DOHH2 (cell line): ENCODE data around the gene HEMGN.

Source experiments
- H3F3A ChIP-seq: fragments of 200-600 bp; sonication (generic), shearing (Covaris generic); 2 replicates; pipeline ENCODE4 v1.6.0; 2016; ENCODE audit warnings: antibody characterized with exemption, mild to moderate bottlenecking; ENCODE audit not compliant: control insufficient read depth, insufficient read depth
- H3K27ac ChIP-seq: fragments of 200-600 bp; sonication (generic); 2 replicates; pipeline ENCODE4 v1.5.1; 2014; ENCODE audit warnings: low read depth, mild to moderate bottlenecking, low read length, moderate library complexity
- H3K27me3 ChIP-seq: fragments of 200-600 bp; sonication (generic); 2 replicates; pipeline ENCODE4 v1.6.1; 2014; ENCODE audit warnings: mild to moderate bottlenecking, low read length, mixed read lengths; ENCODE audit not compliant: control insufficient read depth
- H3K36me3 ChIP-seq: fragments of 200-600 bp; sonication (generic); 2 replicates; pipeline ENCODE4 v1.6.1; 2014; ENCODE audit warnings: mild to moderate bottlenecking, low read length, moderate library complexity, mixed read lengths; ENCODE audit not compliant: control insufficient read depth
- H3K4me1 ChIP-seq: fragments of 200-600 bp; sonication (generic); 2 replicates; pipeline ENCODE4 v1.6.1; 2014; ENCODE audit warnings: mild to moderate bottlenecking, low read length, mixed read lengths; ENCODE audit not compliant: control insufficient read depth
- H3K4me2 ChIP-seq: fragments of 200-600 bp; sonication (generic); 2 replicates; pipeline ENCODE4 v1.6.0; 2014; ENCODE audit warnings: mild to moderate bottlenecking, low read length, moderate library complexity
- H3K4me3 ChIP-seq: fragments of 200-600 bp; sonication (generic); 2 replicates; pipeline ENCODE4 v1.5.1; 2014; ENCODE audit warnings: mild to moderate bottlenecking, low read length, mixed read lengths
- H3K79me2 ChIP-seq: fragments of 200-600 bp; sonication (generic); 2 replicates; pipeline ENCODE4 v1.6.1; 2014; ENCODE audit warnings: mild to moderate bottlenecking, low read length, mixed read lengths; ENCODE audit not compliant: control insufficient read depth
- H3K9me2 ChIP-seq: fragments of 200-600 bp; sonication (generic); replicated peaks from 2 replicates; pipeline ENCODE4 v1.6.1; 2014; ENCODE audit warnings: mild to moderate bottlenecking, low read length, mixed read lengths; ENCODE audit not compliant: control insufficient read depth
- H3K9me3 ChIP-seq: fragments of 200-600 bp; sonication (generic); 2 replicates; pipeline ENCODE4 v1.6.1; 2014; ENCODE audit warnings: antibody characterized with exemption, low read length, mixed read lengths; ENCODE audit not compliant: control insufficient read depth, insufficient read depth
- H4K20me1 ChIP-seq: fragments of 200-600 bp; sonication (generic); 2 replicates; pipeline ENCODE4 v1.6.0; 2014; ENCODE audit warnings: low read depth, mild to moderate bottlenecking, antibody characterized with exemption, low read length, moderate library complexity; ENCODE audit not compliant: control insufficient read depth, insufficient read depth
- CTCF ChIP-seq: fragments of 200-600 bp; sonication (generic); IDR thresholded peaks from one replicate; pipeline ENCODE4 v1.5.1; 2014; ENCODE audit warnings: antibody characterized with exemption, mild to moderate bottlenecking, low read depth, low read length; ENCODE audit not compliant: poor library complexity, severe bottlenecking
- EZH2phosphoT487 ChIP-seq: fragments of 200-600 bp; sonication (generic); IDR thresholded peaks from 2 replicates; pipeline ENCODE4 v1.6.1; 2017; ENCODE audit warnings: borderline replicate concordance, mild to moderate bottlenecking, antibody characterized with exemption, low read length, moderate library complexity, mixed read lengths

Gene HEMGN

GRCh38 chr9:97938081-97938644 lies at the start of gene HEMGN:
TSS of gene HEMGN (minus strand) at chr9:97938172. CDS start at chr9:97938136, 36 bp downstream.
- Histone ChIP-seq H4K20me1 (no peaks in the 10 kb centered on the region), H3K36me3 (0 out of 2 replicates have a peak, but pooled peaks cover 3% of the 10 kb centered on the region), H3K9me2 (no peaks in the 10 kb centered on the region), H3K4me2 (peak within 1 kb of the TSS; percentile 50), H3K4me3 (peak within 1 kb of the TSS; percentile 32), H3K79me2 (no peaks in the 10 kb centered on the region), H3K27me3 (no peaks in the 10 kb centered on the region), H3F3A (peaks cover 6% of the 10 kb centered on the region; the same call in 1 of the 2 replicates), H3K27ac (peak within 1 kb of the TSS; percentile 30; the same call in 1 of the 2 replicates), H3K4me1 (peaks cover 70% of the 10 kb centered on the region), H3K9me3 (no peaks in the 10 kb centered on the region)
- no peak for TF ChIP-seq CTCF
- TF ChIP-seq EZH2phosphoT487 = no peak

GRCh38 chr9:97987487-97987886 lies 49.5 kb upstream of the HEMGN start:
- H3K79me2 ChIP-seq = peaks cover 98% of the 10 kb centered on the region
- H3K4me1 ChIP-seq = peaks cover 75% of the 10 kb centered on the region
- H3K9me2 ChIP-seq = no peaks in the 10 kb centered on the region
- peak overlapping the region; percentile 81 for H3K4me3 ChIP-seq
- H3K27me3 ChIP-seq = no peaks in the 10 kb centered on the region
- TF ChIP-seq EZH2phosphoT487 = no peak
- TF ChIP-seq CTCF = no peak
- H3F3A ChIP-seq = peaks cover 16% of the 10 kb centered on the region
- H3K36me3 ChIP-seq = peaks cover 78% of the 10 kb centered on the region
- no peaks in the 10 kb centered on the region for H3K9me3 ChIP-seq
- H4K20me1 ChIP-seq = peaks cover 40% of the 10 kb centered on the region
- H3K27ac ChIP-seq = peak overlapping the region; percentile 88
- peak overlapping the region; percentile 99 for H3K4me2 ChIP-seq

- H3K36me3 ChIP-seq = peaks cover 63% of the 10 kb centered on the region
- peaks cover 10% of the 10 kb centered on the region for H3F3A ChIP-seq
- H3K27me3 ChIP-seq = no peaks in the 10 kb centered on the region
- H3K9me2 ChIP-seq = no peaks in the 10 kb centered on the region
- peak overlapping the region; percentile 88 for H3K27ac ChIP-seq
- H3K79me2 ChIP-seq = peaks cover 90% of the 10 kb centered on the region
- no peaks in the 10 kb centered on the region for H3K9me3 ChIP-seq
- H3K4me2 ChIP-seq = peak overlapping the region; percentile 99
- peaks cover 74% of the 10 kb centered on the region for H3K4me1 ChIP-seq
- peaks cover 23% of the 10 kb centered on the region; the same call in 1 of the 2 replicates for H4K20me1 ChIP-seq
- TF ChIP-seq CTCF (no peak), EZH2phosphoT487 (no peak)
- peak overlapping the region; percentile 81 for H3K4me3 ChIP-seq
Observed at GRCh38 chr9:97985058-97985861, 47.3 kb upstream of the HEMGN start.
